Left lobe of liver (tissue), 2 donors: Measurements from ENCODE around the gene TMEM229B. TPM values are rescaled to one million over a fixed set of nuclear protein-coding genes. Genes with fewer than 3 reads are reported as not detected.

Experiments used
- ATAC-seq: fragments of 200-7000 bp; cut with Tn5 transposase; one replicate; pipeline ENCODE4 v1.9.1; 2020; ENCODE audit warnings: mild to moderate bottlenecking, moderate library complexity
- DNase-seq: peaks from one replicate; pipeline ENCODE4 v3.0.0-alpha.2; 2020; ENCODE audit warnings: low spot score
- total RNA-seq: library from RNA; stranded (reverse); gene quantifications from one replicate; pipeline ENCODE4 v1.2.1, GENCODE V29; 2021
- donor health status: DM: no; HTN: no; CAD: no; lungs with moderate emphysema.
- donor health status: DM: no; HTN: yes; CAD: no.

TMEM229B gene
- total RNA-seq, 1 donor from 2014 or later, result 0.93 TPM

- ATAC-seq (peak; percentile 65), DNase-seq (peak; percentile 49)
Observed at GRCh38 chr14:67515386-67516079, 27.0 kb upstream of the TMEM229B start.

DNA sequence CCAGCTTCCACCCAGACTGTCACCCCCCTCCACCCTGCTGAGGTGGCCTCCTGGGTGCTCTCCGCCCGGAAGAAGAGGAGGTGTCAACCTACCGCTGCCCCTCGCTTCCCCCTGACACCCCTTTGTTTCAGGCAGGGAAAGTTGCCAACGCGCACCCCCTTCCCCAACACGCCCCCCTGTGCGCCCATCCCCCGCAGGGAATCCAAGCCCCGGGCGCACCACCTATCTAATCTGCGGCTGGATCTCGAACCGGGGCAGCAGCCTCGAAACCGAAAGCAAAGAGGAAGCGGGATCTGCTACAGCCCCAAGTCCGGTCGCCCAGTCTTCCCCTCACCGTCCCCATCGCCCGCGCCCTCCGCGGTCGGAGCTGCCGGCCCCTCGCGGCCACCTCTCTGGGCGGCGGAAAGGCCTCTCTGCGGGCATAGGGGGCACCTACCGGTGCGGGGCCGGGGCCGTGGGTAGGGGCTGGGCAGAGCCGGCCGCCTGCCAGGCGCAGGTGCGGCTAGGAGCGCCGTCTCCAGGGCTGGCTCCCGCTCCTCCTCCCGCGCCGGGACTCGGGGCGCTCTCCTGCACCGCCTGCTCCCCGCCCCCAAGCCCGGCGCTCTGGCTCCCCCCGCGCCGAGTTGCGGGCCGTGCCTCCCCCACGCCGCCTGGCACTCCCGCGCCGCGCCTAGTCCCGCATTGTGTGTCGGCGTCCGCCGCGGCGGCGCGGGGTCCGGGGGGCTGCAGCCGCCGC lies 26.3 kb upstream of the TMEM229B start:
- DNase-seq (peak; percentile 53), ATAC-seq (peak; percentile 74)

DNA sequence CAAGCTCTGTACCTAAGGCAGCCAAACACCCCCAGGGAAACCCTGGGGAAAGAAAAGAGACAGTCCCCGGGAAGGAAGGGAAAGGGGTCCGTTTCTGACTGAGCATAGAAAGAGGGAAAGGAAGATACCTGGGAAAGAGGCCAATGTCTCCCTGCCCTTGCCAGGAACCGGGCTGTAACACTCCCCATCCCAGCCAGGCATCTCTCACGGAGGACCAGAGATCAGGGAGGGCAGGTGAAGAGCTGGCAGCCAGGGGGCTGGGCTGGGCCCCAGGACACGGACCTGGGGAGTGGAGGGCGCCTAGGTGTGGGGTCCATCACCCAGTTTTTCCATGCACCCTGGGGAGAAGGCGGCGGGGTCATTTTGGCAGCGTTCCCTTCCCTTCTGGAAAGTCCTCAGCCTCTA lies 25.7 kb upstream of the TMEM229B start:
- peak; percentile 60 for ATAC-seq
- peak; percentile 55 for DNase-seq

GRCh38 chr14:67513631-67514108 lies 25.1 kb upstream of the TMEM229B start:
- ATAC-seq, result no peak
- DNase-seq, result no peak

DNA sequence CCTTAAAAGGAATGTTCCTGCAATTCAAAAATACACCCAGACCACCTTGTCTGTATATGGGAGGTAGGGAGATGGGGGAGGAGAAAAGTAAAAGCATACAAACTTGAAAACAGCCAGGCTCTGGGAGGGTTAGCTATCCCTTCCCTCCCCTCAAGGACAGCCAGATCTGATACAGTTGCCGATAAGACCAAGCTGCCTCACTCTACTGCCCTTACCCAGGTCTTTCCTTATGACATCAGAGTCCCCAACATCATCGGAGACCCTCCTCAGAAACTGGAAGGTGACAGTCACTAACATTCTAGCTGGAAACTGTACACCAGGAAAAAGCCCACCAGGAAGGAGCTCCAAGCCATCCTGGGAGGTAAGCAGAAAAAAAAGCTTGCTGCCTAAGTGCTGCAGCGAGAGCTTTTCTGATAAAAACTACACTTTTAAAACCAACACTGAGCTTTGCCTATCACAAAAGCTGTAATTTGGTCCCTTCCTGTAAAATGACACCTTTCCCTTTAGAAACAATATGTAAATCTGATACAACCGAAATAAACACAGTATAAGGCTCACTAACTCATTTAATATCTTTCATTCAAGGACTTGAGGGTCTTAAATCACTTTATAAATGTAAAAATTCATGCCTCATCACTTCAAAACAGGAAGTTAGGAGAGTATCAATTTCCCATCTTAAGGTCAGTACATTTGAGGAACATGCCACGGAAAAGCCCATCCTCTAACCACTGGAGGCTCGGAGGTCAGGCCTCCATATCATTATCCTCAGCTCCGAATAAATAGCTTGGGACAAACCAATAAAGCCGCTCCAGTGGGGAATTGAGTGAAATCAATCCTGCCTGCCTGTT lies 24.2 kb upstream of the TMEM229B start:
- no peak for ATAC-seq
- no peak for DNase-seq

- ATAC-seq (no peak), DNase-seq (no peak)
Observed at GRCh38 chr14:67510836-67511235, 22.3 kb upstream of the TMEM229B start.

- no peak for ATAC-seq
- no peak for DNase-seq
Observed at GRCh38 chr14:67510121-67510520, 21.6 kb upstream of the TMEM229B start.

DNA sequence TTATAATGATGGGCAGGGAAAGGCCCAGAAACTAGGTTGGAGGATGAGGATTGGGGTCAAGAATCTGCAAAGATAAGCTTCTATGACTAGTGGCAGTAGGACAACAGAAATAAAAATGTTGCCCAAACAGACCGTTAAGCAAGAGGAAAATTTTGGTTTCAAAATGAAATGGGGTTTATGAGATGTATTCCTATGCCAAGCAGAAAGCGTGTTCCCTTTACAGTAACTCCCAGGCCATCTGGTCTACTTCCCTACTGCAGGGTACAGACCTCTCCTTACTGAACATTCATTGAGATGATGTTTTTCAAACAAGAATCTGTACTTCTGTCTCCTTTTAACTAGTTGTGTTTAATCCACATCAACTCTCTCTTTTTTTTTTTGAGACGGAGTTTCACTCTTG lies 20.4 kb upstream of the TMEM229B start:
- ATAC-seq (peak; percentile 45), DNase-seq (no peak)

- no peak for DNase-seq
Observed at GRCh38 chr14:67505254-67505653, 16.7 kb upstream of the TMEM229B start.

GRCh38 chr14:67503331-67503730 lies 14.8 kb upstream of the TMEM229B start:
- ATAC-seq, result no peak
- no peak for DNase-seq

More at GRCh38 chr14:67505254-67505653, 16.7 kb upstream of the TMEM229B start:
- ATAC-seq, result no peak

- ATAC-seq, result no peak
Observed at GRCh38 chr14:67502867-67503266, 14.3 kb upstream of the TMEM229B start.

GRCh38 chr14:67501670-67502069 lies 13.1 kb upstream of the TMEM229B start:
- ATAC-seq (no peak), DNase-seq (no peak)

More at GRCh38 chr14:67502867-67503266, 14.3 kb upstream of the TMEM229B start:
- DNase-seq, result no peak

DNA sequence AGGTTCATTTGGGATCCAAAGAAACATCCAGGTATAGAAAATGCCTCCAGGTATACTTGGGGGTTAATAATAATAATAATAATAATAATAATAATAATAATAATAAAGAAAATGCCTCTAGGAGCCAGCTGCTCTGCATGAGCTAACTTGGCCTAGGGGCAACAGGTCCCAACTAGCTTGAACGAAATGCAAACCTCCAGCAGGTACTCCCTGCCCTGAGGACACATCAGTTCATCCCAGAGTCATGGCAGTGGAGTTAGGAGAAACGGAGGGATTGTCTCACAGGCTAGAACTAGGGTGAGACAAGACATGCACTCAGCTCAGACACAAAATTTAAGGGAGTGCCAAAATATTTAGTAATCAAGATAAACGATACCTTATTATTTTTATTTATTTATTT lies 12.5 kb upstream of the TMEM229B start:
- no peak for DNase-seq
- no peak for ATAC-seq

GRCh38 chr14:67497716-67498115 lies 9.2 kb upstream of the TMEM229B start:
- ATAC-seq (no peak), DNase-seq (no peak)

GRCh38 chr14:67497216-67497615 lies 8.7 kb upstream of the TMEM229B start:
- no peak for ATAC-seq
- no peak for DNase-seq

DNA sequence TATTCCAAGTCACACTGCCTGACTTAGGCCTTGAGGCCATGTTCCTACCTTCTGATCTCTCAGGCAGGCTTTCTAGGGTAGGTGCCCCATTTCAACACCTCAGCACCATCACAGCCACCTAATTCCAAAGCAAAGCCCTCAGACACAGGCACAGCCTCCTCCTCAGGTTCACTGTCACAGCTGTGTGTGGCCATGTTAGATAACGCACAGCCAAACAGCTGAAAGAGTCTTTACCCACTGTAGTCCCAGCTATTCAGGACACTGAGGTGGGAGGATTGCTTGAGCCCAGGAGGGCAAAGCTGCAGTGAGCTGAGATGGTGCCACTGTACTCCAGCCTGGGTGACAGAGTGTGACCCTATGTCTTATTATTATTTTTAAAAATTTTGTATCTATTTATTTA lies 7.3 kb upstream of the TMEM229B start:
- ATAC-seq (no peak), DNase-seq (no peak)

DNA sequence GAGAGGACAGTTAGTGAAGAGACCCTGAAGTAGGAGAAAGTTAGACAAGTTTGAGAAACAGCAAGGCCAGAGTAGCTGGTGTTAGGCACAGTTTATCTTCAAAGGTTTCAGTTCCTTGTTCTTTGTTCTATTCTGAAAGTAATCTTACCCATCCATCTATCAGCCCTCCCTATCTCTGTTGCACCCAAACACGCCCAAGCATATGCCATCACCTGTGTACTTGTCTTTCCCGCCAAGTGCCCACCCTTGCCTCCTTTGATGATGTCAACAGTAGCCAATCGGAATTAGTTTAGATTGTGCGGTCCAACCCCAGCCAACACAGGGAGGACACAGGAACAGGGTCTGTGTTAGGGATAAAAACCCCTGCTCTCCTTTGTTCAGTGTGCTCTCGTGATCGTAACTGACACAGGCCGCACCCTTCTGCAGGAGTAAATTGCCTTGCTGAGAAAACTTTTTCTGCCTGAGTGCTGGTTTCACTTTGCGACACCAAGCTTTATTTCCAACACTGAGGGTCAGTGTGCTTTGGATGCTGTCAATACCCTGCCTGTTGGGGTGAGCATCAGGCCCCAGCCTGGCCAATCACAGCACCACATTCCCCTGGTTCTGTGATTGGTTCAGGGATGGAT lies 4.7 kb upstream of the TMEM229B start:
- DNase-seq, result no peak
- no peak for ATAC-seq

DNA sequence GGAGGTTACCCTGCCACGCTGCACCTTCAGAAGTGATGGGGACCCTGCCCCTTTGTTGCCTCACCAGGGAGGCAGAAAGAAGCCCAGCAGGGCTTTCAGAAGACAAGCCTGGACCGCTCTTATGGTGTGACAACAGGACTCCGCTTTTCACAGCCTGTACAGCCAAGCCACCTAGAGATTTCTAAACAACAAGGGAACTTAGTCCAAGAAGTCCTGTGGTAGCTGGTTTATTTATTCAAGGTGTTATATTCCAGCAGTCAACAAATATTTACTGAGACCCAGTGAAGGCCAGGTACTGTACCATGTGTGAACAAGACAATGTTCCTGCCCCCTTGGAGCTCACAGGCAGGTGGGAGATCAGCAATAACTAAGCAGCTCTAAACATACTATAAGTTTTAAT lies 4.0 kb upstream of the TMEM229B start:
- DNase-seq, result no peak
- no peak for ATAC-seq

- DNase-seq (no peak), ATAC-seq (no peak)
Observed at GRCh38 chr14:67491741-67492507, 3.4 kb upstream of the TMEM229B start.

- no peak for DNase-seq
- ATAC-seq, result no peak
Observed at GRCh38 chr14:67491285-67491684, 2.8 kb upstream of the TMEM229B start.
